OCI-LY7 (cell line): ENCODE data around the gene SNX32. TPM values are rescaled to one million over a fixed set of nuclear protein-coding genes. Genes with fewer than 3 reads are reported as not detected.

ENCODE experiments used
- BruUV-seq: library from RNA; stranded (reverse); fragments of 400-500 nt; replicated peaks from 2 replicates; lab custom pipeline; 2021; lab: Mats Ljungman, UMichigan
- CTCF ChIA-PET: fragments of 300-600 bp; sonication (Branson Sonifier 250); formaldehyde crosslinking; loops from one replicate; lab custom pipeline; 2022; ENCODE audit warnings: antibody characterized with exemption; ENCODE audit not compliant: unreplicated experiment; lab: Charles Lee
- POLR2A ChIA-PET: fragments of 300-600 bp; sonication (Branson Sonifier 250); formaldehyde crosslinking; loops from one replicate; lab custom pipeline; 2022; ENCODE audit warnings: antibody characterized with exemption; lab: Charles Lee
- DNase-seq: peaks from one replicate; pipeline ENCODE4 v3.0.0-alpha.2; 2015; ENCODE audit warnings: low spot score
- H2AFZ ChIP-seq: fragments of 200-600 bp; sonication (generic), shearing (Covaris generic); 2 replicates; pipeline ENCODE4 v1.6.1; 2014; ENCODE audit warnings: mild to moderate bottlenecking, antibody characterized with exemption, low read length, moderate library complexity
- H3K27ac ChIP-seq: fragments of 200-600 bp; sonication (generic); 2 replicates; pipeline ENCODE4 v1.5.1; 2014; ENCODE audit warnings: mixed run types, low read depth, mild to moderate bottlenecking, moderate library complexity, low read length, inconsistent platforms; ENCODE audit not compliant: poor library complexity, severe bottlenecking
- H3K36me3 ChIP-seq: fragments of 200-600 bp; sonication (generic); 2 replicates; pipeline ENCODE4 v1.6.1; 2014; ENCODE audit warnings: mild to moderate bottlenecking, antibody characterized with exemption, low read length, moderate library complexity, mixed read lengths; ENCODE audit not compliant: insufficient read depth
- H3K4me1 ChIP-seq: fragments of 200-600 bp; sonication (generic); 2 replicates; pipeline ENCODE4 v1.5.1; 2014; ENCODE audit warnings: mild to moderate bottlenecking, low read length; ENCODE audit not compliant: insufficient read depth, poor library complexity, severe bottlenecking
- H3K4me2 ChIP-seq: fragments of 200-600 bp; sonication (generic); 2 replicates; pipeline ENCODE4 v1.6.1; 2014; ENCODE audit warnings: mild to moderate bottlenecking, low read length
- H3K4me3 ChIP-seq: fragments of 200-600 bp; sonication (generic); 2 replicates; pipeline ENCODE4 v1.5.1; 2014; ENCODE audit warnings: mild to moderate bottlenecking, low read depth, low read length; ENCODE audit not compliant: poor library complexity, severe bottlenecking
- H3K79me2 ChIP-seq: fragments of 200-600 bp; sonication (generic); 2 replicates; pipeline ENCODE4 v1.6.1; 2016; ENCODE audit warnings: low read depth, mild to moderate bottlenecking, low read length, moderate library complexity, mixed read lengths; ENCODE audit not compliant: insufficient read depth
- H3K9me2 ChIP-seq: fragments of 200-600 bp; sonication (generic); 2 replicates; pipeline ENCODE4 v1.6.1; 2016; ENCODE audit warnings: mild to moderate bottlenecking, low read length, mixed read lengths; ENCODE audit not compliant: insufficient read depth
- H3K9me3 ChIP-seq: fragments of 200-600 bp; sonication (generic); 2 replicates; pipeline ENCODE4 v1.6.1; 2014; ENCODE audit warnings: mild to moderate bottlenecking, mixed run types, low read length, mixed read lengths
- H4K20me1 ChIP-seq: fragments of 200-600 bp; sonication (generic); 2 replicates; pipeline ENCODE4 v1.6.1; 2014; ENCODE audit warnings: mild to moderate bottlenecking, antibody characterized with exemption, low read length, moderate library complexity, mixed read lengths; ENCODE audit not compliant: insufficient read depth
- CTCF ChIP-seq: fragments of 200-600 bp; sonication (generic); conservative IDR thresholded peaks from 2 replicates; pipeline ENCODE4 v1.5.1; 2014; ENCODE audit warnings: mild to moderate bottlenecking, antibody characterized with exemption, low read length, moderate library complexity, mixed read lengths
- EZH2phosphoT487 ChIP-seq: fragments of 200-600 bp; sonication (generic); IDR thresholded peaks from 2 replicates; pipeline ENCODE4 v1.6.1; 2018; ENCODE audit warnings: low read depth, borderline replicate concordance, mild to moderate bottlenecking, mixed run types, antibody characterized with exemption, low read length, moderate library complexity, mixed read lengths
- intact Hi-C: fragments of 100-400 bp; cut with micrococcal nuclease; formaldehyde crosslinking; loops from one replicate; pipeline ENCODE4 v1.10.0; 2022; ENCODE audit not compliant: unreplicated experiment
- total RNA-seq, 2 experiments: library from RNA; depleted of rRNA in 1 of 2; stranded (reverse); fragments of >200 nt in 1 of 2; shearing (Covaris generic) in 1 of 2; gene quantifications; 2 replicates each; pipeline ENCODE4 v1.2.3, GENCODE V29; 2014 to 2022

Gene SNX32
- total RNA-seq, 2 experiments from 2014 or later, result not detected

- Histone ChIP-seq H3K79me2 (peaks cover 7% of the 10 kb centered on the region; the same call in 1 of the 2 replicates), H3K9me3 (peaks cover 7% of the 10 kb centered on the region; the same call in 1 of the 2 replicates), H3K9me2 (no peaks in the 10 kb centered on the region), H3K4me1 (no peaks in the 10 kb centered on the region), H4K20me1 (no peaks in the 10 kb centered on the region), H3K4me2 (no peak overlapping the region), H3K4me3 (no peak overlapping the region), H3K27ac (no peak overlapping the region), H3K36me3 (peaks cover 41% of the 10 kb centered on the region), H2AFZ (no peak overlapping the region)
- DNase-seq, result no peak
- TF ChIP-seq CTCF, result no peak
- TF ChIP-seq EZH2phosphoT487, result no peak
- no TSS peak for BruUV-seq
- intact Hi-C loops, result no loop called here
- ChIA-PET CTCF (no interaction called here), POLR2A (no interaction called here)
Measured at GRCh38 chr11:65849771-65850216, 16.0 kb downstream of the SNX32 start.

GRCh38 chr11:65850217-65851082, 16.7 kb downstream of the SNX32 start:
- BruUV-seq, result no TSS peak
- H3K9me3 ChIP-seq, result peaks cover 7% of the 10 kb centered on the region; the same call in 1 of the 2 replicates
- H2AFZ ChIP-seq, result no peak overlapping the region
- POLR2A ChIA-PET, result no interaction called here
- CTCF ChIA-PET, result no interaction called here
- peaks cover 2% of the 10 kb centered on the region for H4K20me1 ChIP-seq
- H3K9me2 ChIP-seq, result no peaks in the 10 kb centered on the region
- no peaks in the 10 kb centered on the region for H3K4me1 ChIP-seq
- peaks cover 14% of the 10 kb centered on the region; the same call in 1 of the 2 replicates for H3K79me2 ChIP-seq
- H3K27ac ChIP-seq, result no peak overlapping the region
- no peak overlapping the region for H3K4me3 ChIP-seq
- DNase-seq, result no peak
- TF ChIP-seq EZH2phosphoT487 (no peak), CTCF (no peak)
- intact Hi-C loops, result no loop called here
- peaks cover 48% of the 10 kb centered on the region for H3K36me3 ChIP-seq
- H3K4me2 ChIP-seq, result no peak overlapping the region
